Osteocyte (in vitro differentiated cells): ENCODE data around the gene ARHGEF25. TPM values are rescaled to one million over a fixed set of nuclear protein-coding genes. Genes with fewer than 3 reads are reported as not detected.
A peak's percentile ranks its signal among the peaks of the same experiment; 100 is the strongest.

Experiments
- DNase-seq: peaks from one replicate; pipeline ENCODE4 v3.0.0; 2021; ENCODE audit warnings: mixed read lengths; ENCODE audit not compliant: unreplicated experiment; ENCODE audit errors: extremely low spot score
- H3K27ac Mint-ChIP-seq: one replicate; pipeline ENCODE4 v1.8.0; 2021; ENCODE audit warnings: mild to moderate bottlenecking, mixed read lengths; ENCODE audit not compliant: unreplicated experiment
- H3K27me3 Mint-ChIP-seq: one replicate; pipeline ENCODE4 v1.8.0; 2021; ENCODE audit warnings: mixed read lengths; ENCODE audit not compliant: unreplicated experiment
- H3K36me3 Mint-ChIP-seq: one replicate; pipeline ENCODE4 v1.8.0; 2021; ENCODE audit warnings: mixed read lengths; ENCODE audit not compliant: unreplicated experiment
- H3K4me1 Mint-ChIP-seq: one replicate; pipeline ENCODE4 v1.8.0; 2021; ENCODE audit warnings: mixed read lengths; ENCODE audit not compliant: unreplicated experiment
- H3K4me3 Mint-ChIP-seq: one replicate; pipeline ENCODE4 v1.8.0; 2021; ENCODE audit warnings: mild to moderate bottlenecking, moderate library complexity, mixed read lengths; ENCODE audit not compliant: unreplicated experiment
- H3K9me3 Mint-ChIP-seq: one replicate; pipeline ENCODE4 v1.8.0; 2021; ENCODE audit warnings: mixed read lengths; ENCODE audit not compliant: unreplicated experiment
- CTCF ChIP-seq: fragments of 200-600 bp; sonication (generic); IDR thresholded peaks from 2 replicates; pipeline ENCODE4 v1.5.0; 2021; ENCODE audit warnings: antibody characterized with exemption, mild to moderate bottlenecking, moderate library complexity
- total RNA-seq: library from RNA; stranded (reverse); gene quantifications from 2 replicates; pipeline ENCODE4 v1.2.1, GENCODE V29; 2021

ARHGEF25 gene
- total RNA-seq, 1 donor from 2014 or later, result 27.6 TPM

GRCh38 chr12:57603324-57603723, 7.9 kb upstream of the ARHGEF25 start:
- peaks cover 25% of the 10 kb centered on the region for H3K4me1 Mint-ChIP-seq
- H3K9me3 Mint-ChIP-seq, result no peaks in the 10 kb centered on the region
- peak overlapping the region; percentile 93 for H3K27ac Mint-ChIP-seq
- peaks cover 38% of the 10 kb centered on the region for H3K36me3 Mint-ChIP-seq
- no peak for TF ChIP-seq CTCF
- H3K27me3 Mint-ChIP-seq, result peaks cover 2% of the 10 kb centered on the region
- no peak overlapping the region for H3K4me3 Mint-ChIP-seq
- no peak for DNase-seq

GRCh38 chr12:57603815-57604453, 7.3 kb upstream of the ARHGEF25 start:
- Mint-ChIP-seq H3K27me3 (peaks cover 2% of the 10 kb centered on the region), H3K9me3 (no peaks in the 10 kb centered on the region), H3K4me1 (peaks cover 25% of the 10 kb centered on the region), H3K27ac (peak overlapping the region; percentile 93), H3K36me3 (peaks cover 34% of the 10 kb centered on the region), H3K4me3 (peak overlapping the region; percentile 79)
- DNase-seq, result no peak
- TF ChIP-seq CTCF, result no peak

GRCh38 chr12:57604454-57604991, 6.7 kb upstream of the ARHGEF25 start, which contains the start of gene DTX3:
TSS of gene DTX3 (plus strand) at chr12:57604824. CDS start at chr12:57606518, 1,694 bp downstream.
- no peak for DNase-seq
- H3K4me3 Mint-ChIP-seq, result peak within 1 kb of the TSS; percentile 79
- H3K27me3 Mint-ChIP-seq, result peaks cover 2% of the 10 kb centered on the region
- H3K36me3 Mint-ChIP-seq, result peaks cover 30% of the 10 kb centered on the region
- H3K4me1 Mint-ChIP-seq, result peaks cover 30% of the 10 kb centered on the region
- H3K27ac Mint-ChIP-seq, result peak within 1 kb of the TSS; percentile 93
- no peaks in the 10 kb centered on the region for H3K9me3 Mint-ChIP-seq
- TF ChIP-seq CTCF, result no peak

- Mint-ChIP-seq H3K4me1 (peaks cover 34% of the 10 kb centered on the region), H3K27me3 (peaks cover 2% of the 10 kb centered on the region), H3K4me3 (peak overlapping the region; percentile 79), H3K27ac (peak overlapping the region; percentile 91), H3K36me3 (peaks cover 23% of the 10 kb centered on the region), H3K9me3 (no peaks in the 10 kb centered on the region)
- no peak for DNase-seq
- TF ChIP-seq CTCF, result no peak
These were observed 6.0 kb upstream of the ARHGEF25 start for GRCh38 chr12:57604992-57605810.

- Mint-ChIP-seq H3K4me1 (peaks cover 40% of the 10 kb centered on the region), H3K36me3 (peaks cover 18% of the 10 kb centered on the region), H3K27ac (peak overlapping the region; percentile 35), H3K9me3 (no peaks in the 10 kb centered on the region), H3K27me3 (peaks cover 2% of the 10 kb centered on the region), H3K4me3 (peak overlapping the region; percentile 79)
- no peak for TF ChIP-seq CTCF
- no peak for DNase-seq
These were observed 5.4 kb upstream of the ARHGEF25 start for GRCh38 chr12:57605811-57606311.
